Tibial nerve (tissue), 4 donors: ENCODE results near the gene SHB. TPM values are rescaled to one million over a fixed set of nuclear protein-coding genes. Genes with fewer than 3 reads are reported as not detected.

Experiments
- DNase-seq, 2 donors: peaks; one replicate each; pipeline ENCODE4 v3.0.0-alpha.2; 2019; ENCODE audit warnings: low spot score in 2 of 2
- H3K27ac ChIP-seq, 4 donors: fragments of 200-600 bp; sonication (generic) in 3 of 4; one replicate each; pipeline ENCODE4 v1.5.1; 2017 to 2019; ENCODE audit warnings: mild to moderate bottlenecking in 1 of 4
- H3K27me3 ChIP-seq, 2 donors: fragments of 200-600 bp; sonication (generic) in 1 of 2; one replicate each; pipeline versions ENCODE4 v1.5.1 to v1.6.0; 2017 to 2019
- H3K36me3 ChIP-seq, 3 donors: fragments of 200-600 bp; sonication (generic); one replicate each; pipeline ENCODE4 v1.5.1; 2018 to 2019
- H3K4me1 ChIP-seq, 4 donors: fragments of 200-600 bp; sonication (generic) in 3 of 4; one replicate each; pipeline ENCODE4 v1.5.1; 2017 to 2019
- H3K4me3 ChIP-seq, 4 donors: fragments of 200-600 bp; sonication (generic) in 3 of 4; one replicate each; pipeline ENCODE4 v1.5.1; 2017 to 2019; ENCODE audit warnings: mild to moderate bottlenecking in 1 of 4, moderate library complexity in 1 of 4
- H3K9me3 ChIP-seq, 4 donors: fragments of 200-600 bp; sonication (generic) in 3 of 4; one replicate each; pipeline ENCODE4 v1.5.1; 2017 to 2019
- EP300 ChIP-seq, 2 donors: sonication (generic); formaldehyde crosslinking; IDR thresholded peaks; one replicate each; pipeline ENCODE4 v1.6.1; 2017; ENCODE audit warnings: antibody characterized with exemption in 2 of 2, mild to moderate bottlenecking in 1 of 2
- POLR2A ChIP-seq, 2 donors: fragments of 450-650 bp; IDR thresholded peaks; one replicate each; pipeline ENCODE4 v1.6.1; 2017; ENCODE audit warnings: antibody characterized with exemption in 2 of 2, mild to moderate bottlenecking in 2 of 2, moderate library complexity in 2 of 2
- WGBS, 2 donors: methylation state at CpG; one replicate each; pipeline ENCODE4 v1.1.5; 2018; 5-methylcytosine and 5-hydroxymethylcytosine counted together
- total RNA-seq, 4 donors: library from RNA; depleted of rRNA; stranded (reverse); fragments of >200 nt; gene quantifications; one replicate each; pipeline ENCODE4 v1.1.0, GENCODE V29; 2016
- TF ChIP-seq, protein P1 (sequence below), 5 experiments: fragments of 200-600 bp in 3 of 5; fragments of 450-650 bp in 2 of 5; sonication (generic) in 3 of 5; IDR thresholded peaks; one replicate each; pipeline ENCODE4 v1.5.1; 2016 to 2019; ENCODE audit warnings: antibody characterized with exemption in 5 of 5, mild to moderate bottlenecking in 3 of 5, moderate library complexity in 2 of 5

SHB gene
- total RNA-seq, 4 donors from 2014 or later: 6.3 to 15.9 (median 11.6) TPM

DNA sequence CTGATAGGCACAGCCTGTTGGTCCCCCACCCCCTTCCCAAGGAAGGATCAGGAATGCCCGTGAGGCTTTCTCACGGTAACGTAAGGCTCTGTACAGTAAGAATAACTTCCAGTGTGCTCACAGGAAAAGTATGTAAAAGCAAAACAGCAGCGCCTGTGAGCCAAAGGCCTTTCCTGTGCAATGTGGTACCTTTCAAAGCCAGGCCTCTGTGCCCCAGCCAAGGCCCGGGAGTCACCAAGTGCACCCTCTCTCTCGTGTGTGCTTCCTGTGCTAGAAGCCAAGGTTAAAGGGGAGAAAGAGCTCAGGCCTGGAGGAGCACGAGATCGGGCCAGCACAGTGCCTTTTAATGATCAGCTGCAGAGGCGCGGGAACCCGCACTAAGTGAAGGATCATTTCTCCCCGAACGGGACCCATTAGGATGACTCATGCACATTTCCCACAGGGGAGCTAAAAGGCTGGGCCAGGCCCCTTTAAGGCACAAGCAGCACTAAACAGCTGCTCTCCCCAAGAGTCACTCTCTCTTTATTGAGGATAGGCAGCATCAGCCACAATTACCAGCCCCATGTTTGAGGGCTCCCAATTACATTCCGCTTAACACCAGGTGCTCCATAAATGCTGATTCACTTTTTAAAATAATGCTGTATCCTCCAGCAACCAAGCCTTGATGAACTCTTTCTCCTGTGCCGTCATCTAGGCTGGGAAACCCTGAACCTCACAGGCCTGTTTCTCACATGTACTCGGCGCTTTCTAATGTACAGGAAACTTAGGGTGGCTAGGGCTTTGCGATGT, 42.8 kb downstream of the SHB start:
- Histone ChIP-seq H3K4me1 (peaks cover 0 to 57% (median 45%) of the 10 kb centered on the region in 4 donors), H3K4me3 (no peak overlapping the region), H3K9me3 (no peaks in the 10 kb centered on the region), H3K27me3 (no peaks in the 10 kb centered on the region), H3K27ac (peak overlapping the region; percentile 52 to 89 (median 66)), H3K36me3 (no peaks in the 10 kb centered on the region)
- no peak for DNase-seq
- 32 to 37% methylated on average over 18 of the region's 18 CpGs for WGBS, 2 donors
- TF ChIP-seq, protein P1, sequence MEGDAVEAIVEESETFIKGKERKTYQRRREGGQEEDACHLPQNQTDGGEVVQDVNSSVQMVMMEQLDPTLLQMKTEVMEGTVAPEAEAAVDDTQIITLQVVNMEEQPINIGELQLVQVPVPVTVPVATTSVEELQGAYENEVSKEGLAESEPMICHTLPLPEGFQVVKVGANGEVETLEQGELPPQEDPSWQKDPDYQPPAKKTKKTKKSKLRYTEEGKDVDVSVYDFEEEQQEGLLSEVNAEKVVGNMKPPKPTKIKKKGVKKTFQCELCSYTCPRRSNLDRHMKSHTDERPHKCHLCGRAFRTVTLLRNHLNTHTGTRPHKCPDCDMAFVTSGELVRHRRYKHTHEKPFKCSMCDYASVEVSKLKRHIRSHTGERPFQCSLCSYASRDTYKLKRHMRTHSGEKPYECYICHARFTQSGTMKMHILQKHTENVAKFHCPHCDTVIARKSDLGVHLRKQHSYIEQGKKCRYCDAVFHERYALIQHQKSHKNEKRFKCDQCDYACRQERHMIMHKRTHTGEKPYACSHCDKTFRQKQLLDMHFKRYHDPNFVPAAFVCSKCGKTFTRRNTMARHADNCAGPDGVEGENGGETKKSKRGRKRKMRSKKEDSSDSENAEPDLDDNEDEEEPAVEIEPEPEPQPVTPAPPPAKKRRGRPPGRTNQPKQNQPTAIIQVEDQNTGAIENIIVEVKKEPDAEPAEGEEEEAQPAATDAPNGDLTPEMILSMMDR (IDR thresholded peaks at IDR 0.05): no peak
- peak in 1 of 2 donors; percentile 51 for TF ChIP-seq EP300 (IDR thresholded peaks at IDR 0.05)

DNA sequence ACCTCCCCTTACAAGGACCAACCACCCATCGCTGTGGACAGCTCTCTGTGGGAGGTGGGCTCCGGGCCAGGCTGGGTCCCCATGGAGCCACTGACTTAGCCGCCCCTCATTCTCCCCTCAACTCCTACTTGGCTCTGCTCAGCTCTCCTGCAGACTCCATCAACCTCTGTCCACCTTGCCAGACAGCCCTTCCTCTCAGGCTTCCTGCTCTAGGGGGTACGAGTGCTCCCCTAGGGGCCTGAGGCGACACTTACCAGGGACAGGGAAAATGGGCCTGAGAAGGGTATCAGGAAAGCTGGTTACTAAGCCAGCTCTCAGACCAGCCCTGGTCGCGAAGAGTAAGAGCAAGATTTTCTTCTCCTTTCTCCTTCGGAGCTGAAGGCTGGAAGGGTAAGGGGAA, 43.9 kb downstream of the SHB start:
- DNase-seq: no peak
- Histone ChIP-seq H3K9me3 (no peaks in the 10 kb centered on the region), H3K4me1 (peaks cover 0 to 61% (median 47%) of the 10 kb centered on the region in 4 donors), H3K27me3 (no peaks in the 10 kb centered on the region), H3K4me3 (no peak overlapping the region), H3K36me3 (no peaks in the 10 kb centered on the region), H3K27ac (peak overlapping the region; percentile 52 to 89 (median 66))
- 66 to 74% methylated on average over 8 of the region's 8 CpGs for WGBS, 2 donors
- TF ChIP-seq EP300 (IDR thresholded peaks at IDR 0.05): no peak
- no peak for TF ChIP-seq POLR2A (IDR thresholded peaks at IDR 0.05)
- TF ChIP-seq, protein P1 (IDR thresholded peaks at IDR 0.05): no peak

DNA sequence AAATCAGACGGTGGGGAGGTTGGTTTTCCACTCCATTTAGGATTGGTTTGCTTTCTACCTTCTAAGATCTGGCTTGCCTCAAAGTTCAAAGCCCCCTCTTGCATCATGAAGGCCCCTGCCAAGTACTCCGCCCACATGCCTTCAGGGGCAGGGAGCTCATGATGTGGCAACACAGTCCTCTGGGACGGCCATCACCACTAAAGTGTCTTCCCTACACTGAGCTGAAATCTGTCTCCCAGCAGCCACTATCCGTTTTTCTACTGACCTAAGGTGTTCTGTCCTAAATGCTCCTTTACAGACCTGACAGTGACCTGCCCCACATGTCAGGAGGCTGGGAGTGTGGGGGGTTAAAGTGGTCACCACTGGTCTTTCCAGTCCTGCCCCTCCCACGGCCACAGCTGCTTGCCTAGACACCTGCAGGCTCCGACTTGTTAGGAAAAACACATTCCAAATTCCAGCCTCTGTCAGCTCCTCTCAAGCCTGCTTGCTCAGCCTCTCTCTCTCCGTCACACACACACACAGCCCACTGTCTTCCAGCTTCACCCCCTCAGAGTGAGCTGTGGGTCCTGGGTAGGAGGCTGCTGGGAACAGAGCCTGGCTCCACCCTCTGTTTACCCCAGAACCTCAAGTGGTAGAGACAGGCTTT, 44.9 kb downstream of the SHB start:
- H3K27me3 ChIP-seq: no peaks in the 10 kb centered on the region
- TF ChIP-seq POLR2A (IDR thresholded peaks at IDR 0.05): no peak
- peak in 1 of 2 donors; percentile 69 for TF ChIP-seq EP300 (IDR thresholded peaks at IDR 0.05)
- H3K4me1 ChIP-seq: peaks cover 0 to 71% (median 51%) of the 10 kb centered on the region in 4 donors
- H3K4me3 ChIP-seq: no peak overlapping the region
- H3K36me3 ChIP-seq: no peaks in the 10 kb centered on the region
- WGBS, 2 donors: 27 to 29% methylated on average over 6 to 7 of the region's 7 CpGs
- H3K9me3 ChIP-seq: no peaks in the 10 kb centered on the region
- peak; percentile 64 to 65 for DNase-seq
- H3K27ac ChIP-seq: peak overlapping the region; percentile 60 to 89 (median 70)

DNA sequence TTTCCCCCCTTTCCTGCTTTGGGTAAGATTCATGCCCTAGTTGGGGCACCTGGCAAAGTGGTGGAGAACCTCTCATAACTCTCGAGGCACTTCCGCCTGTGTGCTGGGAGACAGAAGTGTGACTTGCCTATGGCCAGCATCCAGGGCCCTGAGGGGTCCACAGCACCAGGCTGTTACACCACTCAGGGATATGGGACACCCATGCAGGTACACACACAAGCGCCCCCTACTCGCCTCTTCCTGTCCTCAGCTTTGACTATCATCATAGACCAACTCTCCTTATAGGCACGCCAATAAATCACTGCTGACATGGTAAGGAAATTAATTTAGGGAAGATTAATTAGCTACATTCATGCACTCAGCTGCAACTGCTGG, 45.4 kb downstream of the SHB start:
- Histone ChIP-seq H3K36me3 (no peaks in the 10 kb centered on the region), H3K27ac (peak overlapping the region; percentile 60 to 89 (median 70)), H3K27me3 (no peaks in the 10 kb centered on the region), H3K4me1 (peaks cover 0 to 76% (median 51%) of the 10 kb centered on the region in 4 donors), H3K4me3 (no peak overlapping the region), H3K9me3 (no peaks in the 10 kb centered on the region)
- 77 to 90% methylated on average over 5 of the region's 5 CpGs for WGBS, 2 donors
- no peak for TF ChIP-seq POLR2A (IDR thresholded peaks at IDR 0.05)
- TF ChIP-seq, protein P1 (IDR thresholded peaks at IDR 0.05): no peak
- TF ChIP-seq EP300 (IDR thresholded peaks at IDR 0.05): no peak
- DNase-seq: no peak

DNA sequence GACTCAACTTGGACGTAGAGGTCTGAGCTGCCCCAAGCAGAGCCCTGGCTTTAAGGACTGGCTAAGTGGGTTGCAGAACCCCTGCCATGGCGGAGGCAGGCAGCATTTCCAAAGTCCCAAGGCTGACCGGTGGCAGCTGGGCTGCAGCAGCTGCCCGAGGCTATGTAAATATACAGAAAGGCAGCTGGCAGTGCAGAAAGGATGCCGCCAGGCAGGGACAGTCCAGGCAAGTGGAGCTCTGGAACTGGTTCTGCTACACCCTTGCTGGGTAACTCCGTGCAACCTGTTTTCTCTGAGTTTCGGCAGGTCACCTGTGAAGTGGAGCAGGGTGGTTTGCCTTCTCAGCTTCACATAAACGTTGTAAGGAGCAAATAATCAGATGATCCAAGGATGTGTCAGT, 46.0 kb downstream of the SHB start:
- TF ChIP-seq, protein P1 (IDR thresholded peaks at IDR 0.05): no peak
- TF ChIP-seq EP300 (IDR thresholded peaks at IDR 0.05) (no peak), POLR2A (IDR thresholded peaks at IDR 0.05) (no peak)
- no peak for DNase-seq
- no peaks in the 10 kb centered on the region for H3K9me3 ChIP-seq
- WGBS, 2 donors: 59 to 82% methylated on average over 7 to 8 of the region's 8 CpGs
- H3K27ac ChIP-seq: peak overlapping the region in 3 of 4 donors; percentile 60 to 89 (median 73)
- no peak overlapping the region for H3K4me3 ChIP-seq
- H3K27me3 ChIP-seq: no peaks in the 10 kb centered on the region
- H3K36me3 ChIP-seq: no peaks in the 10 kb centered on the region
- peaks cover 0 to 81% (median 51%) of the 10 kb centered on the region in 4 donors for H3K4me1 ChIP-seq
